Heart left ventricle (tissue), 16 donors: ENCODE results near the gene CBX6. TPM values are rescaled to one million over a fixed set of nuclear protein-coding genes. Genes with fewer than 3 reads are reported as not detected.
"Not testable (repeated sequence)": the region's sequence is repeated elsewhere in the genome, so short reads cannot be mapped to it uniquely, and the experiment has no call there.

Experiments used
- ATAC-seq, 4 donors: fragments of 200-7000 bp; cut with Tn5 transposase; one replicate each; pipeline ENCODE4 v1.9.1; 2020 to 2022; ENCODE audit warnings: moderate library complexity in 4 of 4, mild to moderate bottlenecking in 3 of 4, moderate number of reproducible peaks in 1 of 4
- DNase-seq, 5 donors: peaks; one replicate each; pipeline ENCODE4 v3.0.0-alpha.2; 2020
- H3K27ac ChIP-seq, 12 donors: fragments of 200-600 bp; sonication (generic) in 4 of 12; one replicate each; pipeline versions ENCODE4 v1.5.0 to v1.8.0; 2016 to 2022; ENCODE audit warnings: mild to moderate bottlenecking in 2 of 12
- H3K27me3 ChIP-seq, 9 donors: fragments of 200-600 bp; sonication (generic) in 2 of 9; one replicate each; pipeline versions ENCODE4 v1.5.1 to v1.8.0; 2016 to 2022; ENCODE audit warnings: mild to moderate bottlenecking in 3 of 9
- H3K36me3 ChIP-seq, 9 donors: fragments of 200-600 bp; sonication (generic) in 2 of 9; one replicate each; pipeline versions ENCODE4 v1.5.0 to v1.8.0; 2018 to 2022; ENCODE audit warnings: mild to moderate bottlenecking in 2 of 9
- H3K4me1 ChIP-seq, 12 donors: fragments of 200-600 bp; sonication (generic) in 4 of 12; one replicate each; pipeline versions ENCODE4 v1.5.0 to v1.8.0; 2016 to 2022; ENCODE audit warnings: mild to moderate bottlenecking in 3 of 12
- H3K4me3 ChIP-seq, 12 donors: fragments of 200-600 bp; sonication (generic) in 4 of 12; one replicate each; pipeline versions ENCODE4 v1.5.0 to v1.8.0; 2017 to 2022; ENCODE audit warnings: mild to moderate bottlenecking in 9 of 12, moderate library complexity in 4 of 12
- H3K9me3 ChIP-seq, 12 donors: fragments of 200-600 bp; sonication (generic) in 4 of 12; one replicate each; pipeline versions ENCODE4 v1.5.0 to v1.8.0; 2016 to 2022; ENCODE audit warnings: mild to moderate bottlenecking in 1 of 12
- CTCF ChIP-seq, 12 donors: fragments of 200-600 bp; sonication (generic) in 4 of 12; IDR thresholded peaks; one replicate each; pipeline versions ENCODE4 v1.5.0 to v1.8.0; 2018 to 2022; ENCODE audit warnings: antibody characterized with exemption in 12 of 12, mild to moderate bottlenecking in 5 of 12
- POLR2A ChIP-seq, 2 donors: fragments of 450-650 bp; IDR thresholded peaks; one replicate each; pipeline ENCODE4 v1.6.1; 2017; ENCODE audit warnings: antibody characterized with exemption in 2 of 2, mild to moderate bottlenecking in 2 of 2, moderate library complexity in 2 of 2
- WGBS, 4 donors: extraction: QIAGEN DNeasy Blood & Tissue Kit in 2 of 4; methylation state at CpG; one replicate each; pipeline versions ENCODE4 v1.1.5 to v1.1.7; 2013 to 2018; 5-methylcytosine and 5-hydroxymethylcytosine counted together
- intact Hi-C, 10 donors: fragments of 100-400 bp; cut with DNase I; formaldehyde crosslinking; loops; one replicate each; pipeline versions ENCODE4 v1.11.1 to v1.14.2; 2022
- polyA plus RNA-seq, 2 donors: library from polyadenylated mRNA; stranded (reverse); fragments of 200-250 nt; gene quantifications; one replicate each; pipeline ENCODE4 v1.2.3, GENCODE V29; 2013
- total RNA-seq, 9 donors: library from RNA; depleted of rRNA in 2 of 9; stranded (reverse); fragments of >200 nt in 2 of 9; fragmentation: NEBNext Ultra II Directional in 3 of 9; extraction: Animal tissue kit (Norgen Biotek cat#: 25700) in 3 of 9; gene quantifications; one replicate each; pipeline versions ENCODE4 v1.1.0 to v1.2.4, GENCODE V29; 2016 to 2023
- donor health status: ischemic (EF 13 %, LVEDD 7.1; RV severe dilation, severe dysfunction).
- donor health status: healthy with polysubstance abuse.
- donor health status: DM: no; HTN: yes; CAD: no.
- donor health status: DM: no; HTN: no; CAD: no.
- donor health status: ischemic (EF 25% LVEDD 6.9; RV normal size, moderate dysfunction).
- donor health status: ischemic (EF 25% LVEDD 5.7; RV mildly dilated, moderate dysfunction).
- donor health status: healthy.
- donor health status: DM: yes; HTN: yes; CAD: no.
- donor health status: ischemic (EF 35%, LVEDD 5.7; RV mildly dilated, moderate dysfunction).
- donor health status: nonischemic (EF 11% LVEDD 7.7; RV severe dilation, severe dysfunction).
- donor health status: DM: yes; HTN: yes; CAD: no.
- donor health status: PGD.
- donor health status: ischemic (EF 29% LVEDD 5.4; RV normal size, mild dysfunction).
- donor health status: nonischemic (EF 23%, LVEDD 6.1; RV moderate dilation, normal function).

CBX6 gene
- total and polyA plus RNA-seq, 11 donors = 21.1 to 59.0 (median 43.7) TPM

GRCh38 chr22:38919631-38920190 lies 47.7 kb upstream of the CBX6 start:
- no peaks in the 10 kb centered on the region for H3K36me3 ChIP-seq
- 78 to 92% (median 89%) methylated on average over 1 of the region's 1 CpG for WGBS, 4 donors

GRCh38 chr22:38911434-38911833 lies 39.4 kb upstream of the CBX6 start:
- ATAC-seq (no peak), DNase-seq (no peak)

More at GRCh38 chr22:38919631-38920190, 47.7 kb upstream of the CBX6 start:
- Histone ChIP-seq H3K9me3 (no peaks in the 10 kb centered on the region), H3K4me3 (no peak overlapping the region), H3K27me3 (peaks cover 0 to 3% (median 0%) of the 10 kb centered on the region in 9 donors), H3K4me1 (peaks cover 0 to 15% (median 10%) of the 10 kb centered on the region in 12 donors), H3K27ac (no peak overlapping the region)
- ATAC-seq (no peak), DNase-seq (no peak)
- no peak for TF ChIP-seq POLR2A (IDR thresholded peaks at IDR 0.05)
- no peak for TF ChIP-seq CTCF (IDR thresholded peaks at IDR 0.05)
- intact Hi-C loops = loop anchor here in 3 of 10 donors (5.0 to 10.0 kb wide), 3 partner anchors 37 to 135 kb away; partner anchors contain the start of gene CBX6 (in 1 of the 3)

GRCh38 chr22:38907767-38908166 lies 35.8 kb upstream of the CBX6 start:
- no peak overlapping the region for H3K27ac ChIP-seq
- ATAC-seq (no peak), DNase-seq (no peak)
- peaks cover 0 to 16% (median 0%) of the 10 kb centered on the region in 9 donors for H3K27me3 ChIP-seq
- H3K4me1 ChIP-seq = no peaks in the 10 kb centered on the region
- intact Hi-C loops = no loop called here
- H3K9me3 ChIP-seq = peaks cover 0 to 3% (median 0%) of the 10 kb centered on the region in 12 donors
- H3K36me3 ChIP-seq = no peaks in the 10 kb centered on the region
- 80 to 92% (median 89%) methylated on average over 2 of the region's 2 CpGs for WGBS, 4 donors
- H3K4me3 ChIP-seq = no peak overlapping the region
- no peak for TF ChIP-seq CTCF (IDR thresholded peaks at IDR 0.05)
- no peak for TF ChIP-seq POLR2A (IDR thresholded peaks at IDR 0.05)

More at GRCh38 chr22:38911434-38911833, 39.4 kb upstream of the CBX6 start:
- peaks cover 0 to 16% (median 0%) of the 10 kb centered on the region in 9 donors for H3K27me3 ChIP-seq
- H3K4me3 ChIP-seq = no peak overlapping the region
- H3K9me3 ChIP-seq = no peaks in the 10 kb centered on the region
- TF ChIP-seq CTCF (IDR thresholded peaks at IDR 0.05) (no peak), POLR2A (IDR thresholded peaks at IDR 0.05) (no peak)
- 52 to 67% (median 56%) methylated on average over 1 of the region's 1 CpG for WGBS, 4 donors
- H3K27ac ChIP-seq = no peak overlapping the region
- intact Hi-C loops = no loop called here
- no peaks in the 10 kb centered on the region for H3K36me3 ChIP-seq
- no peaks in the 10 kb centered on the region for H3K4me1 ChIP-seq

- H3K4me1 ChIP-seq = peaks cover 0 to 5% (median 0%) of the 10 kb centered on the region in 12 donors
- H3K9me3 ChIP-seq = peaks cover 0 to 3% (median 0%) of the 10 kb centered on the region in 12 donors
- no peak for TF ChIP-seq CTCF (IDR thresholded peaks at IDR 0.05)
- TF ChIP-seq POLR2A (IDR thresholded peaks at IDR 0.05) = no peak
- ATAC-seq (no peak), DNase-seq (no peak)
- no peak overlapping the region for H3K27ac ChIP-seq
- H3K4me3 ChIP-seq = no peak overlapping the region
- intact Hi-C loops = no loop called here
- H3K27me3 ChIP-seq = peaks cover 0 to 12% (median 0%) of the 10 kb centered on the region in 9 donors
- WGBS, 4 donors = 80 to 87% (median 85%) methylated on average over 3 of the region's 3 CpGs
- H3K36me3 ChIP-seq = no peaks in the 10 kb centered on the region
Measured at GRCh38 chr22:38906052-38906451, 34.0 kb upstream of the CBX6 start.

GRCh38 chr22:38904052-38904617 lies 32.1 kb upstream of the CBX6 start:
- H3K4me3 ChIP-seq, intact Hi-C loops, DNase-seq, H3K27me3 ChIP-seq, H3K9me3 ChIP-seq, ATAC-seq, H3K4me1 ChIP-seq, H3K27ac ChIP-seq, H3K36me3 ChIP-seq: not testable (repeated sequence)
- WGBS, 4 donors = 46 to 71% (median 54%) methylated on average over 5 of the region's 5 CpGs
